OCI-LY1 (cell line): ENCODE results near the gene MARCHF11.
A peak's percentile ranks its signal among the peaks of the same experiment; 100 is the strongest.

Experiments
- H2AFZ ChIP-seq: fragments of 200-600 bp; sonication (generic), shearing (Covaris generic); 2 replicates; pipeline ENCODE4 v1.6.0; 2014; ENCODE audit warnings: antibody characterized with exemption, mild to moderate bottlenecking, low read length
- H3F3A ChIP-seq: fragments of 200-600 bp; sonication (generic), shearing (Covaris generic); 2 replicates; pipeline ENCODE4 v1.6.0; 2014; ENCODE audit warnings: mild to moderate bottlenecking, antibody characterized with exemption, low read length, moderate library complexity; ENCODE audit not compliant: insufficient read depth
- H3K27ac ChIP-seq: fragments of 200-600 bp; sonication (generic); 2 replicates; pipeline ENCODE4 v1.5.1; 2014; ENCODE audit warnings: low read length, mixed run types, mild to moderate bottlenecking, low read depth; ENCODE audit not compliant: poor library complexity, severe bottlenecking
- H3K27me3 ChIP-seq: fragments of 200-600 bp; sonication (generic); 2 replicates; pipeline ENCODE4 v1.6.0; 2014; ENCODE audit warnings: antibody characterized with exemption, mild to moderate bottlenecking, low read length, moderate library complexity; ENCODE audit not compliant: insufficient read depth
- H3K36me3 ChIP-seq: fragments of 200-600 bp; sonication (generic); 2 replicates; pipeline ENCODE4 v1.6.1; 2014; ENCODE audit warnings: mild to moderate bottlenecking, antibody characterized with exemption, low read length, moderate library complexity, mixed read lengths; ENCODE audit not compliant: insufficient read depth
- H3K4me1 ChIP-seq: fragments of 200-600 bp; sonication (generic); 2 replicates; pipeline ENCODE4 v1.5.1; 2014; ENCODE audit warnings: mild to moderate bottlenecking, low read length, moderate library complexity; ENCODE audit not compliant: insufficient read depth, severe bottlenecking
- H3K4me2 ChIP-seq: fragments of 200-600 bp; sonication (generic), shearing (Covaris generic); 2 replicates; pipeline ENCODE4 v1.6.1; 2014; ENCODE audit warnings: low read length
- H3K4me3 ChIP-seq: fragments of 200-600 bp; sonication (generic); 2 replicates; pipeline ENCODE4 v1.5.1; 2014; ENCODE audit warnings: low read length, low read depth, mild to moderate bottlenecking, mixed read lengths; ENCODE audit not compliant: poor library complexity, severe bottlenecking
- H3K79me2 ChIP-seq: fragments of 200-600 bp; shearing (Covaris generic); 2 replicates; pipeline ENCODE4 v1.6.1; 2016; ENCODE audit warnings: mixed run types, low read length, mixed read lengths; ENCODE audit not compliant: insufficient read depth
- H3K9ac ChIP-seq: fragments of 200-600 bp; sonication (generic), shearing (Covaris generic); 2 replicates; pipeline ENCODE4 v1.6.1; 2014; ENCODE audit warnings: mild to moderate bottlenecking, low read length, mixed read lengths
- H3K9me2 ChIP-seq: fragments of 200-600 bp; sonication (generic), shearing (Covaris generic); 2 replicates; pipeline ENCODE4 v1.6.1; 2014; ENCODE audit warnings: low read depth, mild to moderate bottlenecking, low read length, mixed read lengths
- H3K9me3 ChIP-seq: fragments of 200-600 bp; shearing (Covaris generic); 2 replicates; pipeline ENCODE4 v1.6.1; 2014; ENCODE audit warnings: low read length, mixed read lengths
- H4K20me1 ChIP-seq: fragments of 200-600 bp; sonication (generic), shearing (Covaris generic); 2 replicates; pipeline ENCODE4 v1.6.0; 2016; ENCODE audit warnings: mild to moderate bottlenecking, low read length; ENCODE audit not compliant: insufficient read depth
- EZH2 ChIP-seq: fragments of 200-600 bp; sonication (generic), shearing (Covaris generic); IDR thresholded peaks from 2 replicates; pipeline ENCODE4 v1.8.0; 2017; ENCODE audit warnings: borderline replicate concordance, mixed run types, mild to moderate bottlenecking, antibody characterized with exemption, low read length, moderate library complexity, mixed read lengths
- TF ChIP-seq, protein P1 (sequence below): fragments of 200-600 bp; sonication (generic), shearing (Covaris generic); IDR thresholded peaks from 2 replicates; pipeline ENCODE4 v1.5.1; 2017; ENCODE audit warnings: mild to moderate bottlenecking, antibody characterized with exemption, low read length, moderate library complexity, mixed read lengths

Gene MARCHF11

DNA sequence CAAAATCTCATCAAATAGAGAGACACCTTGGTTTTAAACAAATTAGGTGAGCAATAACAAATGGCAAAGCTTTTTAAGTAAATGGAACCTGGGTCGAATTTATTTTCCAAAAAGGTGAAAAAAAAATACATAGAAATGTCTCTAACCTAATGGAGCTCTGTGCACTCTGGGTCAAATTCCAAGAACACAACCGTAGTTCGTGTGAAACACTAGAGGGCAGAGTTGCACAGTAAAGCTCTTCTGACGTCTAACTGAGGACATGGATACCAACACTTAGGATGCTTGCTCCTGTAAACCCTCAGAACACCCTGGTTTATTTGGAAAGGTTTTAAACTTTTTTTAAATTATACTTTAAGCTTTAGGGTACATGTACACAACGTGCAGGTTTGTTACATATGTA lies 18.9 kb downstream of the MARCHF11 start:
- H4K20me1 ChIP-seq: no peaks in the 10 kb centered on the region; the same call in 1 of the 2 replicates
- TF ChIP-seq, protein P1, sequence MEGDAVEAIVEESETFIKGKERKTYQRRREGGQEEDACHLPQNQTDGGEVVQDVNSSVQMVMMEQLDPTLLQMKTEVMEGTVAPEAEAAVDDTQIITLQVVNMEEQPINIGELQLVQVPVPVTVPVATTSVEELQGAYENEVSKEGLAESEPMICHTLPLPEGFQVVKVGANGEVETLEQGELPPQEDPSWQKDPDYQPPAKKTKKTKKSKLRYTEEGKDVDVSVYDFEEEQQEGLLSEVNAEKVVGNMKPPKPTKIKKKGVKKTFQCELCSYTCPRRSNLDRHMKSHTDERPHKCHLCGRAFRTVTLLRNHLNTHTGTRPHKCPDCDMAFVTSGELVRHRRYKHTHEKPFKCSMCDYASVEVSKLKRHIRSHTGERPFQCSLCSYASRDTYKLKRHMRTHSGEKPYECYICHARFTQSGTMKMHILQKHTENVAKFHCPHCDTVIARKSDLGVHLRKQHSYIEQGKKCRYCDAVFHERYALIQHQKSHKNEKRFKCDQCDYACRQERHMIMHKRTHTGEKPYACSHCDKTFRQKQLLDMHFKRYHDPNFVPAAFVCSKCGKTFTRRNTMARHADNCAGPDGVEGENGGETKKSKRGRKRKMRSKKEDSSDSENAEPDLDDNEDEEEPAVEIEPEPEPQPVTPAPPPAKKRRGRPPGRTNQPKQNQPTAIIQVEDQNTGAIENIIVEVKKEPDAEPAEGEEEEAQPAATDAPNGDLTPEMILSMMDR: peak; percentile 68
- no peak for TF ChIP-seq EZH2
- H3K9me2 ChIP-seq: no peaks in the 10 kb centered on the region
- no peaks in the 10 kb centered on the region for H3F3A ChIP-seq
- no peaks in the 10 kb centered on the region for H3K4me1 ChIP-seq
- H3K4me2 ChIP-seq: no peak overlapping the region
- H3K9me3 ChIP-seq: no peaks in the 10 kb centered on the region
- H2AFZ ChIP-seq: no peak overlapping the region
- no peak overlapping the region for H3K4me3 ChIP-seq
- H3K27me3 ChIP-seq: no peaks in the 10 kb centered on the region
- H3K36me3 ChIP-seq: no peaks in the 10 kb centered on the region
- H3K79me2 ChIP-seq: no peaks in the 10 kb centered on the region
- no peak overlapping the region for H3K9ac ChIP-seq
- H3K27ac ChIP-seq: no peak overlapping the region

DNA sequence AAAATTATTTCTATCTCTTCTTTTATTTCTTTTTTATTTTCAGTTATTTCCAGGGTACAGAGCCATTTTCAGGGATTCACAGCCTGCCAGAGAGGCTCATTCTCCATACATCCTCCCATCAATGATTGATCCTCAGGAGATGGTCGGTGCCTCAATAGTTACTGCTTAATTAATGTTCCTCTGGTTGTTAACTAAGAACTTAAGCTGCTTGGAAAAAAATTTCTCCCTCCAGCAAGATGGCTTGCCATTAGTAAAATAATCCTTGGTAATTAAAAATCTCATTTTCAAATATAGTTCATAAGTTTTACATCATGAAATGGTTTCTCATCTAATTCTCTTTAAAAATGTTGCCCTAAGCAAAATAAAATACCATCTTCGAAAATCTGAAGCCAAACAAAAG lies 20.0 kb downstream of the MARCHF11 start:
- Histone ChIP-seq H3K79me2 (no peaks in the 10 kb centered on the region), H3K27me3 (no peaks in the 10 kb centered on the region), H3K27ac (no peak overlapping the region), H2AFZ (no peak overlapping the region), H3K36me3 (no peaks in the 10 kb centered on the region), H3K4me1 (no peaks in the 10 kb centered on the region), H3K4me2 (no peak overlapping the region), H3K9me3 (no peaks in the 10 kb centered on the region), H3K9me2 (no peaks in the 10 kb centered on the region), H3K4me3 (no peak overlapping the region), H3K9ac (no peak overlapping the region), H4K20me1 (no peaks in the 10 kb centered on the region; the same call in 1 of the 2 replicates), H3F3A (no peaks in the 10 kb centered on the region)
- no peak for TF ChIP-seq EZH2
- TF ChIP-seq, protein P1: no peak

DNA sequence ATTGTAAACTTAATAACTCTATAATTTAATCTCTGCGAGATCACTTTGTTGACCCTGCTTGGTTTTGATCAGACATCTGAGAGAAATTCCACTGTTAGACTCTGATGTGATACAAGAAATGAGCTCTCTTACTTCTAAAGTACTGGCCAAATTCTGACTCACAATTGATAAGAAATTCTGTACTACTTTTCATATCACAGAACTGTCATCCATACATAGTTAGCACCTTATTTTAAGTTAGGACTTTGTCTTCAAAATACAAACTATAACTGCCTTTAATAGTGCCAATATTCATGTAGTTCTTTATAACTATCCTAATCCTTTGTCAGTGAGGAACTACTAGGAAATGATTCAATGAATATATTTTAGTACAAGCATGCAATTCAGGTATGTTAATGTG lies 23.4 kb downstream of the MARCHF11 start:
- TF ChIP-seq, protein P1: no peak
- no peak for TF ChIP-seq EZH2
- H4K20me1 ChIP-seq: no peaks in the 10 kb centered on the region
- H2AFZ ChIP-seq: no peak overlapping the region
- no peak overlapping the region for H3K4me2 ChIP-seq
- no peak overlapping the region for H3K4me3 ChIP-seq
- H3K79me2 ChIP-seq: no peaks in the 10 kb centered on the region
- no peak overlapping the region for H3K9ac ChIP-seq
- H3K36me3 ChIP-seq: no peaks in the 10 kb centered on the region
- H3K27me3 ChIP-seq: no peaks in the 10 kb centered on the region
- no peaks in the 10 kb centered on the region for H3K9me3 ChIP-seq
- no peaks in the 10 kb centered on the region for H3K9me2 ChIP-seq
- no peaks in the 10 kb centered on the region for H3K4me1 ChIP-seq
- H3F3A ChIP-seq: no peaks in the 10 kb centered on the region
- no peak overlapping the region for H3K27ac ChIP-seq
